Measurements from ENCODE around the gene CASZ1.
A peak's percentile ranks its signal among the peaks of the same experiment; 100 is the strongest.

Gene CASZ1

DNA sequence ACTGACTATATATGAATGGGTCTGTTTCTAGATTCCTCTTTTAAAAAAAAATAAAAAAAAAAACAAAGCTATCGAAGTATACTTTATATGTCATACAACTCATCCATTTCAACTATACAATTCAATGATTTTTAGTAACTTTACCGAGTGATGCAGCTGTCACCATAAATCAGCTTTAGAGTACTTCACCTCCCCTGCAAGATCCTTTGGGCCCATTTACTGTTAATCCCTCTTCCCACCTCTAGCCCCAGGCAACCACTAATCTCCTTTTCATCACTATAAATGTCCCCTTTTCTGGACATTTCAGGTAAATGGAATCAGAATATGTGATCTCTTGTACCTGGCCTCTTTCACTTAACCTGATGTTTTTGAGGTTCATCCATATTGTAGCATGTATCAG is 187.8 kb downstream of the CASZ1 start:
- Mint-ChIP-seq H3K9me3 (no peaks in the 10 kb centered on the region), H3K4me1 (peaks cover 18% of the 10 kb centered on the region), H3K27me3 (ENCODE audit: low read depth, poor library complexity) (peaks cover 8% of the 10 kb centered on the region), H3K36me3 (ENCODE audit: low read depth) (peaks cover 18% of the 10 kb centered on the region), H3K4me3 (no peak overlapping the region), H3K27ac (no peak overlapping the region)
- no peak for DNase-seq
- no peak for TF ChIP-seq CTCF (IDR thresholded peaks at IDR 0.05)

DNA sequence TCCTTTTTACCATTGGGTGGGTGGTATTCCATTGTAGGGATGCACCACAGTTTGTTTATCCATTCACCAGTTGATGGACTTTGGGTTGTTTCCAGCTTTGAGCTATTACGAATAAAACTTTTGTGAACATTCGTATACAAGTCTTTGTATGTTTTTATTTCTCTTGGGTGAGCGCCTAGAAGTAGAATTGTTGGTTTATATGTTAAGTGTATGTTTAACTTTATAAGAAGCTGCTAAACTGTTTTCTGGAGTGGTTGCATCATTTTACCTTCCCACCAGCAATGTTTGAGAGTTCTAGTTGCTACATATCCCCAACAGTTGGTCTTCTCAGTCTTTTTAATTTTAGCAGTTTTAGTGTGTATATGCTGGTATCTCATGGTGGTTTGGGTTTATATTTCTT is 189.2 kb downstream of the CASZ1 start:
- Mint-ChIP-seq H3K36me3 (ENCODE audit: low read depth) (peaks cover 18% of the 10 kb centered on the region), H3K4me3 (no peak overlapping the region), H3K4me1 (peaks cover 18% of the 10 kb centered on the region), H3K9me3 (no peaks in the 10 kb centered on the region), H3K27me3 (ENCODE audit: low read depth, poor library complexity) (peaks cover 8% of the 10 kb centered on the region), H3K27ac (no peak overlapping the region)
- no peak for DNase-seq
- no peak for TF ChIP-seq CTCF (IDR thresholded peaks at IDR 0.05)

GRCh38 chr1:10606064-10606463 is 190.4 kb downstream of the CASZ1 start:
- no peak for DNase-seq
- H3K4me1 Mint-ChIP-seq = peaks cover 25% of the 10 kb centered on the region
- H3K27me3 Mint-ChIP-seq (ENCODE audit: low read depth, poor library complexity) = peaks cover 8% of the 10 kb centered on the region
- peak overlapping the region; percentile 38 for H3K27ac Mint-ChIP-seq
- no peak overlapping the region for H3K4me3 Mint-ChIP-seq
- H3K9me3 Mint-ChIP-seq = no peaks in the 10 kb centered on the region
- peaks cover 18% of the 10 kb centered on the region for H3K36me3 Mint-ChIP-seq (ENCODE audit: low read depth)
- no peak for TF ChIP-seq CTCF (IDR thresholded peaks at IDR 0.05)

DNA sequence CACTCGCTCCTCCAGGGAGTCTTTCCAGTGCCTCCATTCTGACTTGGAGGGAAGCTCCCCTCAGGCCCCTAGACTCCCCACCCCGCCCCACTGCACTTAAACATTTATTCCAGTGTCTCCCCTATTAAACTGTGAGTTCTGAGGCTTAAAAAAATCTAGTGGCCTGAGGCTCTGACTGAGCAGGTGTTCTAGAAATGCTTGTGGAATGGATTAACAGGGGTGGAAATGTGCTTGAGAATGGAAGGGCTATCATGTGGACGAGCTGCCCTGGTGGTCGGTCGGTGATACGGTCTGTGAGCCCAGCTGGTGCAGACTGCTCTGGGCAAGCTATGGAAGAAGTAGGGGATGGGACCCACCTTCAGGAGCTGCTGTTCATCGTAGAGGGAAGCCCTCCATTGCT is 191.5 kb downstream of the CASZ1 start:
- no peak for DNase-seq
- Mint-ChIP-seq H3K4me1 (peaks cover 25% of the 10 kb centered on the region), H3K36me3 (ENCODE audit: low read depth) (peaks cover 18% of the 10 kb centered on the region)

GRCh38 chr1:10602936-10603335 is 193.5 kb downstream of the CASZ1 start:
- no peak for TF ChIP-seq CTCF (IDR thresholded peaks at IDR 0.05)
- H3K4me3 Mint-ChIP-seq = no peak overlapping the region
- DNase-seq = no peak
- no peak overlapping the region for H3K27ac Mint-ChIP-seq
- peaks cover 8% of the 10 kb centered on the region for H3K27me3 Mint-ChIP-seq (ENCODE audit: low read depth, poor library complexity)
- no peaks in the 10 kb centered on the region for H3K9me3 Mint-ChIP-seq
- H3K36me3 Mint-ChIP-seq (ENCODE audit: low read depth) = peaks cover 4% of the 10 kb centered on the region
- peaks cover 38% of the 10 kb centered on the region for H3K4me1 Mint-ChIP-seq

More for the DNA sequence above, 191.5 kb downstream of the CASZ1 start:
- TF ChIP-seq CTCF (IDR thresholded peaks at IDR 0.05) = no peak
- no peaks in the 10 kb centered on the region for H3K9me3 Mint-ChIP-seq
- no peak overlapping the region for H3K4me3 Mint-ChIP-seq
- H3K27me3 Mint-ChIP-seq (ENCODE audit: low read depth, poor library complexity) = peaks cover 8% of the 10 kb centered on the region
- H3K27ac Mint-ChIP-seq = no peak overlapping the region

GRCh38 chr1:10601342-10602070 is 194.9 kb downstream of the CASZ1 start:
- peaks cover 8% of the 10 kb centered on the region for H3K27me3 Mint-ChIP-seq (ENCODE audit: low read depth, poor library complexity)
- H3K9me3 Mint-ChIP-seq = no peaks in the 10 kb centered on the region
- H3K36me3 Mint-ChIP-seq (ENCODE audit: low read depth) = no peaks in the 10 kb centered on the region
- no peak for TF ChIP-seq CTCF (IDR thresholded peaks at IDR 0.05)
- no peak for DNase-seq
- H3K4me3 Mint-ChIP-seq = no peak overlapping the region
- no peak overlapping the region for H3K27ac Mint-ChIP-seq
- H3K4me1 Mint-ChIP-seq = peaks cover 46% of the 10 kb centered on the region

Data from nephron progenitor cell (in vitro differentiated cells).